RWPE1 (cell line): ENCODE measurements around the gene PKP3.

Source experiments
- CTCF ChIA-PET: fragments of 350-600 bp; sonication (Branson Sonifier 250); formaldehyde crosslinking; extraction: SDS; loops from one replicate; lab custom pipeline; 2021; lab: Yijun Ruan, JAX
- POLR2A ChIA-PET: fragments of 400-600 bp; formaldehyde crosslinking; extraction: SDS; loops from one replicate; lab custom pipeline; 2020; ENCODE audit warnings: antibody characterized with exemption; ENCODE audit not compliant: low non-redundant PET; lab: Yijun Ruan, JAX
- DNase-seq: peaks from one replicate; pipeline ENCODE4 v3.0.0; 2012; ENCODE audit warnings: low spot score
- H3K27ac ChIP-seq: fragments of 450-650 bp; 2 replicates; pipeline ENCODE4 v1.5.1; 2017
- TF ChIP-seq, protein P1 (sequence below): fragments of 450-650 bp; conservative IDR thresholded peaks from 2 replicates; pipeline ENCODE4 v1.5.1; 2017; ENCODE audit warnings: low read depth, mild to moderate bottlenecking

The PKP3 gene

DNA sequence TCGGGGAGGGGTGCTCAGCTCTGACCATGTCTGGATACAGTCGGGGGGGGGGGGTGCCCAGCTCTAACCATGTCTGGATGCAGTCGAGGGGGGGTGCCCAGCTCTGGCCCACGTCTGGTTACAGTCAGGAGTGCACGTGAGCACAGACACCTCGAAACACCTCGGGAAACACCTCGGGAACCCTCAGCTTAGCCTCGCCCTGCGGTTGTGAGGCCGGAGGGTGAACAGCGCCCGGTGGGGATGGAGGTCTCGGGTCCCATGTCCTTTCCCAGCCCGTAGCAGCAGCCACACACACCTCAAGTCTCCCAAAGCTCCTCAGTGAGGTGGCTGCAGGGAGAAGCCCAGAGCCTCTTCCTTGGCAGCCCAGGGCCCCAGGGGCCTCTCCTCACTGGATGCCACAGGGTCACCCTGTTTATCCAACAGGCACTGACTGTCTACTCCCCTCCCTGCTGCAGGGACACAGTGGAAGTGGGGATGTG is 18.7 kb downstream of the PKP3 start:
- TF ChIP-seq, protein P1, sequence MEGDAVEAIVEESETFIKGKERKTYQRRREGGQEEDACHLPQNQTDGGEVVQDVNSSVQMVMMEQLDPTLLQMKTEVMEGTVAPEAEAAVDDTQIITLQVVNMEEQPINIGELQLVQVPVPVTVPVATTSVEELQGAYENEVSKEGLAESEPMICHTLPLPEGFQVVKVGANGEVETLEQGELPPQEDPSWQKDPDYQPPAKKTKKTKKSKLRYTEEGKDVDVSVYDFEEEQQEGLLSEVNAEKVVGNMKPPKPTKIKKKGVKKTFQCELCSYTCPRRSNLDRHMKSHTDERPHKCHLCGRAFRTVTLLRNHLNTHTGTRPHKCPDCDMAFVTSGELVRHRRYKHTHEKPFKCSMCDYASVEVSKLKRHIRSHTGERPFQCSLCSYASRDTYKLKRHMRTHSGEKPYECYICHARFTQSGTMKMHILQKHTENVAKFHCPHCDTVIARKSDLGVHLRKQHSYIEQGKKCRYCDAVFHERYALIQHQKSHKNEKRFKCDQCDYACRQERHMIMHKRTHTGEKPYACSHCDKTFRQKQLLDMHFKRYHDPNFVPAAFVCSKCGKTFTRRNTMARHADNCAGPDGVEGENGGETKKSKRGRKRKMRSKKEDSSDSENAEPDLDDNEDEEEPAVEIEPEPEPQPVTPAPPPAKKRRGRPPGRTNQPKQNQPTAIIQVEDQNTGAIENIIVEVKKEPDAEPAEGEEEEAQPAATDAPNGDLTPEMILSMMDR, result no peak
- H3K27ac ChIP-seq, result peak overlapping the region; percentile 60
- DNase-seq, result no peak
- ChIA-PET CTCF (interaction anchor here (1.2 kb wide), 2 partner anchors 36 to 106 kb away, joined by 3 to 4 read pairs; no protein-coding TSS in a partner anchor), POLR2A (interaction anchor here (0.7 kb wide), 1 partner anchor 122 kb away, joined by 3 read pairs; no protein-coding TSS in a partner anchor)

DNA sequence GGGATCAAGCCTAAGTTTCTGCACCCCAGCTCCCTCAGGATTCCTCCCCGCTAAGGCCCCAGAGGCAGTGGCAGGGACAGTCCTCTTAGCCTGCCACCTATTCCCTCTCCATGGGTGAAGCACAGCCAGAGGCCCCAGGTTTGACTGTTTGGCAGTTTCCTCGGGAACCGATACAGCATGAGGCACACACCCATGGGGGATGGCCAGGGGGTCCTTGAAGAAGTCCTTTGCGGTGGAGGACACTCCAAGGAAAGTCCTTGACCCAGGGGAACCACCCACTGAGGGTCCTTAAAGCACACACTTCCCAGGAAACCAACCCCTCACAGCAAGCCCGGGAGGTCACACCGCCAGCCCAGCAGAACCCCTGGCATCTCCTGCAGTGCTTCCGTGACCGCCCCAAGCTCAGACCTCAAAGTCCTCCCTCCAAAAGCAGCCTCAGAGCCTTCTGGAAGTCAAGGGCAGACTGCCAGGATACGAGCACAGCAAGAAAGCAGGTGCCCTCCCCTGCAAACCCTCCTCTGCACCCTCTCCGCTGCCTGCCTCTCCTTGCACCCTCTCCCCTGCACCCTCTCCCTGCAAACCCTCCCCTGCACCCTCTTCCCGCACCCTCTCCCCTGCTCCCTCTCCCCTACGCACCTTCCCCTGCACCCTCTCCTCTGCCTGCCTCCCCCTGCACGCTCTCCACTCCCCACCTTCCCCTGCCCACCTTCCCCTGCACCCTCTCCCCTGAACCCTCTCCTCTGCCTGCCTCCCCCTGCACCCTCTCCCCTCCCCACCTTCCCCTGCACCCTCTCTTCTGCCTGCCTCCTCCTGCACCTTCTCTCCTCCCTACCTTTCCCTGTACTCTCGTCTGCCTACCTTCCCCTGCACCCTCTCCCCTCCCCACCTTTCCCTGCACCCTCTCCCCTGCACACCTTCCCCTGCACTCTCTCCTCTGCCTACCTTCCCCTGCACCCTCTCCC is 19.4 kb downstream of the PKP3 start:
- no peak for DNase-seq
- peak overlapping the region; percentile 60 for H3K27ac ChIP-seq
- CTCF ChIA-PET, result interaction anchor here (1.2 kb wide), 2 partner anchors 35 to 106 kb away, joined by 3 to 4 read pairs; no protein-coding TSS in a partner anchor
- POLR2A ChIA-PET, result interaction anchor here (0.7 kb wide), 1 partner anchor 121 kb away, joined by 3 read pairs; no protein-coding TSS in a partner anchor
- TF ChIP-seq, protein P1, result no peak

DNA sequence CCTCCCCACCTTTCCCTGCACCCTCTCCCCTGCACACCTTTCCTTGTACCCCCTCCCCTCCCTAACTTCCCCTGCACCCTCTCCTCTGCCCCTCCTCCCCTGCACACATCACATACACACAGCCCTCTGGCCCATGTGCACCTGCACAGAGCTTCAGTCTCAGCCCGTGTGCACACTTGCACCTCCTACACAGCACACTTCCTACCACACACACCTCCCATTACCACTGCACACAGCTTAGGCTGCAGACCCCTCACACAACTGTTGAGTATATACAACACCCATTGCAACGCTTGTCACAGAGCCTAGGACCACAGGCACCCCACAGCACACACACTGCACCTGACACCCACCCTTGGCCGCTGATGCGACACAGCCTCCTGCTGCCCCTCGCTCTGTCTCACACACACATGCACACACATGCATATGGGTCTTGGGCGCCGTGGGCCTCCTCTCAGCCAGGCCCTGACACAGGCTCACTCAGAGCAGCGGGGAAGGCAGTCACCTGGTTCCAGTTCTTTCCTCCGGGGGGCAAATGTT is 20.4 kb downstream of the PKP3 start:
- POLR2A ChIA-PET, result no interaction called here
- H3K27ac ChIP-seq, result peak overlapping the region; percentile 61
- DNase-seq, result no peak
- CTCF ChIA-PET, result interaction anchor here (0.7 kb wide), 1 partner anchor 40 kb away, joined by 3 read pairs; no protein-coding TSS in a partner anchor
- TF ChIP-seq, protein P1, result no peak

DNA sequence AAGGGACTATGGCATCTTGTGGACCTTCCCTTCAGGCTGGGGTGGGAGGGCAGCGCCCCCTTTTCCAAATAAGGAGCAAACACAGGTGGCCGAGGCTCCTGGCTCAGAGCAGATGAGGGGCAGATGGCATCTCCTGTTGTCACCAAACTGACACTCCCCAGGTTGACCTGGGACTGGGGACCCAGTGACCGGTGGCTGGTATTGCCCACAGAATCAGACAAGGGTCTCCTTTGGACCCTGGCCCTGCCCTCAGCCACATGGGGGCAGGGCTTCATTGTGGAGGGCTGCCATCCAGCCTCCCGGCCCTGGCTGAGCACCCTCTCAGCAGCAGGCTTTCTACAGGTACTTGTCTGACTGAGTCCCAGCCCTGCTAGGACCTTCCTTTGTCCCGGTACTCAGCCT is 21.6 kb downstream of the PKP3 start:
- POLR2A ChIA-PET, result no interaction called here
- TF ChIP-seq, protein P1, result no peak
- DNase-seq, result no peak
- H3K27ac ChIP-seq, result peak overlapping the region; percentile 61
- CTCF ChIA-PET, result interaction anchor here (1.6 kb wide), 1 partner anchor 33 kb away, joined by 9 read pairs; no protein-coding TSS in a partner anchor

DNA sequence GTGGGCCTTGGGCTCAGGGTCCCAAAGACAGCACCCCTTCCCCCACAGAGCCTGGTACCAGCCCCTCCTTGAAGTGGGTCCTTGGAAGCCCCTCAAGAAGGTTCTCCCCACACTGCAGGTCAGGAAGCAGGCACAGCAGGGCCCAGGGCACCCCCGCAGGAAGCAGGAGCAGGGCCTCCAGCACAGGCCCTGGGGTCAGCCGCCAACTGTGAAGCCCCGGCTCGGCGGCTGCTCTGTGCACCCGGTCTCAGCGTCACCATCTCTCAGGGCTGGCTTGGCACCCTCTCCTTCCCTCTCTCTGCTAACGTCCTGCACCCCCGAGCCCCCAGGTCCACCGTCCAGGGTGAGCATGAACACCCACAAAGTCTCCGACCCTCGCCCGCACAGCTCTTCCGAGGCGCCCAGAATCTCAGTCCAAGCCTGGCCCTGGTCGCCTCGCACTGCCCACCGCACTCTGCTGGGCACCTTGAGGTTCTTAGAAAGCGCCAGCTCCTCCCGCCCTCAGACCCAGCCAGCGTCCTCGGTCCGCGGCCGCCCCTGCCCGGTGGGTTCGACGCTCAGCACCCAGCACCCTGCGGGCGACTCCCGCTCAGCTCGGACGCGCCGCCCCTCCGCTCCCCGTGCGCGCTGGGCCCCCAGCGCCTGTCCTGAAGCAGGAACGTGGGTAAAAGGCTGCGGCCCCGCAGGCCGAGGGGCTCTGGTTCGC is 22.2 kb downstream of the PKP3 start:
- POLR2A ChIA-PET, result interaction anchor here (0.6 to 1.5 kb wide), 3 partner anchors 26 to 198 kb away, joined by 3 to 10 read pairs (median 5); partner anchors contain the start of gene ANO9
- no peak for DNase-seq
- CTCF ChIA-PET, result interaction anchor here (1.2 to 1.6 kb wide), 2 partner anchors 32 to 35 kb away, joined by 4 to 9 read pairs; no protein-coding TSS in a partner anchor

More for the DNA sequence above, 22.2 kb downstream of the PKP3 start:
- H3K27ac ChIP-seq, result peak overlapping the region; percentile 61
- TF ChIP-seq, protein P1, result no peak
